NCI-H2107 (cell line): ENCODE results near the gene CAVIN1.
"Not testable (repeated sequence)": the region's sequence is repeated elsewhere in the genome, so short reads cannot be mapped to it uniquely, and the experiment has no call there.

ENCODE experiments used
- DNase-seq: peaks from one replicate; lab custom pipeline; 2025; lab: John Stamatoyannopoulos, UW

CAVIN1 gene

DNA sequence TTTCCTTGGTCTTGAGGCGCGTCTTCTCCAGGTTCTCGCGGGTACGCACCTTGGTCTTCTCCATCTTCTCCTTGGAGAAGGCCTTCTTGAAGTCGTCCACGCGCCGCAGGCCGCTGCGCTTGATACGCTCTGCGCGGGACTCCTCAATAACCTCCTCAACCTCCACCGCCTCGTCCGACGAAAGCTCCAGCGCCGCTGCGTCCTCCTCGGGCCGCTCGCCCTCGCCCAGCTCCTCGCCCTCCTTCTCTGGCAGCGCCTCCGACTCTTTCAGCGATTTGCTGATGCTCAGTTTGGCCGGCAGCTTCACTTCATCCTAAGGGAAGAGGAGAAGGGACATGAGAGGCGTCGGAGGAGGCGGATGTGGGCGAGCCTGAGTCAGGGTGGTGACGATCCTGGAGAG lies 18.0 kb downstream of the CAVIN1 start:
- no peak for DNase-seq

- no peak for DNase-seq
Observed at GRCh38 chr17:42404326-42405055, 18.6 kb downstream of the CAVIN1 start.

DNA sequence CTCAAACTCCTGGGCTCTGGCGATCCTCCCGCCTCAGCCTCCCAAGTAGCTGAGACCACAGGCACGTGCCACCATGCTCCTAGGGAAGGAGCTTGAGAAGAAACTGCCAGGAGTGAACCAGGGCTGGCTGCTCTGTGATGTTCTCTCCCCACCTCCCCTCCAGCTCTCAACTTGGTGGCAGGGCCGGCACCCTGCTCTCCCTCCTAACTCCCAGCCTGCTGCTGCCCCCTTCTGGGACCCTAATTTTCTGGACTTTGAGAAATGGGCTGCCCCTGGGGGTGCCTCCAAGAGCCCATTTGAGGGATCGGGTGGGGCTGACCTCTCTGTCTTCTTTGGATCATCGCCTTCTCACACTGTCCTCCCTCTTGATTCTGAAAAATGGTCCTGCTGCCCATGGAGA lies 19.9 kb downstream of the CAVIN1 start:
- no peak for DNase-seq

- DNase-seq: no peak
Observed at GRCh38 chr17:42402117-42402516, 20.9 kb downstream of the CAVIN1 start.

DNA sequence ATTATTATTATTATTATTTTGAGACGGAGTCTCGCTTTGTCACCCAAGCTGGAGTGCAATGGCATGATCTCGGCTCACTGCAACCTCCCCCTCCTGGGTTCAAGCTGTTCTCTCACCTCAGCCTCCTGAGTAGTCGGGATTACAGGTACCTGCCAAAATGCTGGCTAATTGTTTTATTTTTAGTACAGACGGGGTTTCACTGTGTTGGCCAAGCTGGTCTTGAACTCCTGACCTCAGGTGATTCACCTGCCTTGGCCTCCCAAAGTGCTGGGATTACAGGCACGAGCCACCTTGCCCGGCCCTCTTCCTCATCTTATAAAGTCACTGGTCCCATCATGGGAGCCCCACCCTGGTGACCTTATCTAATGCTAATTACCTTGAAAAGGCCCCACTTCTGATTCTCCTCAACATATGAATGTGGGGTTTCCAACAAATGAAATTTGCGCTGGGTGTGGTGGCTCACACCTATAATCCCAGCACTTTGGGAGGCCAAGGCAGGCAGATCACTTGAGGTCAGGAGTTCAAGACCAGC lies 22.1 kb downstream of the CAVIN1 start:
- not testable (repeated sequence) for DNase-seq

GRCh38 chr17:42399948-42400843 lies 22.9 kb downstream of the CAVIN1 start:
- DNase-seq: no peak

- no peak for DNase-seq
Observed at GRCh38 chr17:42399121-42399520, 23.9 kb downstream of the CAVIN1 start.

- DNase-seq: not testable (repeated sequence)
Observed at GRCh38 chr17:42395601-42396000, 27.5 kb downstream of the CAVIN1 start.

- DNase-seq: no peak
Observed at GRCh38 chr17:42394838-42395237, 28.2 kb downstream of the CAVIN1 start.

GRCh38 chr17:42392692-42393415 lies 30.2 kb downstream of the CAVIN1 start:
- DNase-seq: no peak

GRCh38 chr17:42391439-42391838 lies 31.6 kb downstream of the CAVIN1 start:
- not testable (repeated sequence) for DNase-seq

DNA sequence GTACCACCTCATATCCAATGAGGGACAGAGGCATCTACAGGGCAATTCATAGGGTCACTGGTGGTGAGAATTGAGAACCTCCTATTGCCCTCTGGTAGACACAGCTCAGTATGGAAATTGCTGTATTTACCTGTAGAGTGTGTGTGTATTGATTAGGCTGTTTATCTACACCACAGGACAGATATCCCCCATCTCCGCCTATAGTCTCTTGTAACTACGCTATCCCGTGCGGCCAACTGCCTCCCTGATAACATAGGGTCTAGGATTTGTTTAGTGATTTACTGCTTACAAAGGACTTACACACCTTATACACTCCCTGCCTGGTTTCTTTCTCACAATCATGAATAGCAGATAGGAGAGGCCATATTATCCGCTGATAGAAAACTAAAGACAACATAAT lies 33.2 kb downstream of the CAVIN1 start:
- DNase-seq: no peak

DNA sequence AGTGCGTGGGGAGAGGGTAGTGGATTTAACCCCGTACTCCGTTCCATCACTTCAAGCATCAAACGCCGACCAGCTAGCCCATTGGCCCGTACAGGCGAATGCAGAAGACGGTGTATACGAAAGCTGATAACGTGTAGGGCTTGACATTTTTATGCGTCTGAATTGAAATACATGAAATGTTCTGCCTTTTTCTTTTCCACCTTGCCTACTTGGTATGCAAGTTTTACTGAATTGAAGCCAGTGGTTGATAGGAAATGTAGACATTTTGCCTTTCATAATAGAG lies 34.0 kb downstream of the CAVIN1 start:
- no peak for DNase-seq

- DNase-seq: peak; percentile 98
Observed at GRCh38 chr17:42388381-42389134, 34.5 kb downstream of the CAVIN1 start, which contains the start of gene STAT3. Gene STAT3, minus strand, starts transcription at chr17:42388442. Its CDS starts 39,926 bp downstream, at chr17:42348516.

- no peak for DNase-seq
Observed at GRCh38 chr17:42387661-42388380, 35.2 kb downstream of the CAVIN1 start.

DNA sequence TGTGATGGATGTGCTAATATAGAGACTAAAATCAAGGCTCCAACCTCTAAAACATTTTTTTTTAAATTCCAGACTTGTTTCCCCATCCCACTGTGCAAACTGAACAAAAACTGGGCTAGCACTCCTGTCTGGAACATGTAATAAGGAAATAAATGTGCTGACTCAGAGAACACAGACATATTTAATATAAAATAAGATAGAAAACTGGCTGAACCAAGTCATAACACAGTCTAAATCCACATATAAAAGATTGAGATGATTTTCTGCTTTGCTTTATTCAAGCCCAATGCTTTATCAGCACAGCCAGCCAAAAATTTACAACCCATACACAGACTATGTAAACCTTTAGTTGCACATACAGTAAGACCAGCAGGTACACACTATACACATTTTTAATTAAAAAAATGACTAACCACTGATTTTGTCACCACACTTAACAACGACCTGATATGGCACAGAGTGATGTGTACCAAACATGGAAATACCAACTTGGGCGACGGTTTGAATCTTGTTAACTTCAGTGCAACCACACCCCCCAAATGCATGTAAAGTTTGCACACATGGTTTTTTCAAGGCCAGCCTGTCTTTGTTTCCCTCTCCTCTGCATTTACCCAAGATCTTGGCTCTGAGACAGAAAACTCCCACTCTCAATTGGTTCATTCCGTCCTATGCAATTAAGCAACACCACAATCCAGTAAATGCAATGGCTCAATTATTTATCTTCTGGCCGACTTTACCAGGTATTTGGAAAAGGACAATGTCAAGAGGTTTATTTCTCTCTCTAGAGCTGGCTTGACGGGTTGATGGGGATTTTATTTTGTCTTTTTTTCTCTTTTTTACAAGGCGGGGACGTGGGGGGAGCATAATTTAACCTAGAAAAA lies 36.0 kb downstream of the CAVIN1 start:
- DNase-seq: no peak

DNA sequence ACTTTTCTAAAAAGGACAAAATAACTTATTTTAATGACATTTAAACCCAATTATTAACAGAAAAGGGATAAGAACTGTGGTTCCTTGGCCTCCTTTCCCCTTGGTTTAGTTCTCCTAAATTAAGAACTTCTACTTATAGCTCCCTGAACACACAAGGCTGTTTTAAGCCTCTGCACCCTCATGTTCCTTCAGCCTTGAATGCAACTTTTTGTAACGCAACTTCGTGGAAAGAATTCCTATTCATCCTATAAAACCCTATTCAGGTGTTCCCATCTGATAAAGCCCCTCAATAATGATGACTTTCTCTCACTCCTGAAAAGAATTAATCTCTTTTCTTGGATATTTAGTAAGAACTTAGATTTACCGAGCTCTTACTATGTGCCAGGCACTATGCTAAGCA lies 41.2 kb downstream of the CAVIN1 start:
- DNase-seq: no peak

GRCh38 chr17:42380935-42381334 lies 42.1 kb downstream of the CAVIN1 start:
- DNase-seq: no peak

GRCh38 chr17:42378959-42379594 lies 44.0 kb downstream of the CAVIN1 start:
- peak; percentile 44 for DNase-seq
